ENCODE data around the gene ESRRG. TPM values are rescaled to one million over a fixed set of nuclear protein-coding genes. Genes with fewer than 3 reads are reported as not detected.

ESRRG gene
- total and polyA plus RNA-seq, 4 donors = 0.07 to 0.47 (median 0.20) TPM

GRCh38 chr1:216612291-216612690, 110.9 kb downstream of the ESRRG start:
- H3K9me3 ChIP-seq (ENCODE audit: control insufficient read depth in 4 of 4, low read length in 3 of 4) = no peaks in the 10 kb centered on the region
- TF ChIP-seq FOXA1 (IDR thresholded peaks at IDR 0.05) (no peak), FOXA2 (IDR thresholded peaks at IDR 0.05) (no peak), GABPA (IDR thresholded peaks at IDR 0.05 in 1 of 2, conservative IDR thresholded peaks at IDR 0.05 in 1 of 2) (no peak)
- DNase-seq (ENCODE audit: low spot score) = no peak
- H3K9ac ChIP-seq (ENCODE audit: low read depth in 1 of 2, low read length in 2 of 2) = no peak overlapping the region
- H3K27ac ChIP-seq (ENCODE audit: low read depth in 1 of 2, low read length in 2 of 2) = no peak overlapping the region
- 71% methylated on average over 2 of the region's 2 CpGs for WGBS
- H3K4me3 ChIP-seq (ENCODE audit: low read depth in 1 of 3, low read length in 3 of 3) = no peak overlapping the region
- H3K27me3 ChIP-seq (ENCODE audit: control insufficient read depth in 4 of 4, insufficient read depth in 4 of 4, low read length in 3 of 4) = no peaks in the 10 kb centered on the region
- H3K36me3 ChIP-seq (ENCODE audit: control insufficient read depth in 4 of 4, insufficient read depth in 3 of 4, low read depth in 1 of 4, low read length in 3 of 4) = no peaks in the 10 kb centered on the region
- H3K4me1 ChIP-seq (ENCODE audit: control insufficient read depth in 4 of 4, insufficient read depth in 4 of 4, low read length in 3 of 4) = no peaks in the 10 kb centered on the region

GRCh38 chr1:216607067-216607697, 116.0 kb downstream of the ESRRG start:
- H3K9me3 ChIP-seq (ENCODE audit: control insufficient read depth in 4 of 4, low read length in 3 of 4) = no peaks in the 10 kb centered on the region
- WGBS = 64% methylated on average over 5 of the region's 5 CpGs
- no peak for TF ChIP-seq ATF3 (IDR thresholded peaks at IDR 0.05)
- no peak for TF ChIP-seq GABPA (IDR thresholded peaks at IDR 0.05 in 1 of 2, conservative IDR thresholded peaks at IDR 0.05 in 1 of 2)
- no peak for TF ChIP-seq MAX (IDR thresholded peaks at IDR 0.05)
- TF ChIP-seq EGR1 (IDR thresholded peaks at IDR 0.05; ENCODE audit: low read depth in 2 of 2) = no peak
- TF ChIP-seq JUND (IDR thresholded peaks at IDR 0.05) = no peak

GRCh38 chr1:216606047-216606637, 117.1 kb downstream of the ESRRG start:
- H3K9me3 ChIP-seq (ENCODE audit: control insufficient read depth in 4 of 4, low read length in 3 of 4) = no peaks in the 10 kb centered on the region
- H3K9ac ChIP-seq (ENCODE audit: low read depth in 1 of 2, low read length in 2 of 2) = no peak overlapping the region
- no peaks in the 10 kb centered on the region for H3K27me3 ChIP-seq (ENCODE audit: control insufficient read depth in 4 of 4, insufficient read depth in 4 of 4, low read length in 3 of 4)

More at GRCh38 chr1:216607067-216607697, 116.0 kb downstream of the ESRRG start:
- no peaks in the 10 kb centered on the region for H3K27me3 ChIP-seq (ENCODE audit: control insufficient read depth in 4 of 4, insufficient read depth in 4 of 4, low read length in 3 of 4)
- H3K36me3 ChIP-seq (ENCODE audit: control insufficient read depth in 4 of 4, insufficient read depth in 3 of 4, low read depth in 1 of 4, low read length in 3 of 4) = no peaks in the 10 kb centered on the region
- no peaks in the 10 kb centered on the region for H3K4me1 ChIP-seq (ENCODE audit: control insufficient read depth in 4 of 4, insufficient read depth in 4 of 4, low read length in 3 of 4)
- H3K4me3 ChIP-seq (ENCODE audit: low read depth in 1 of 3, low read length in 3 of 3) = no peak overlapping the region
- no peak for DNase-seq (ENCODE audit: low spot score)
- no peak overlapping the region for H3K27ac ChIP-seq (ENCODE audit: low read depth in 1 of 2, low read length in 2 of 2)
- no peak overlapping the region for H3K9ac ChIP-seq (ENCODE audit: low read depth in 1 of 2, low read length in 2 of 2)

GRCh38 chr1:216604771-216605170, 118.5 kb downstream of the ESRRG start:
- no peak for DNase-seq (ENCODE audit: low spot score)
- no peaks in the 10 kb centered on the region for H3K27me3 ChIP-seq (ENCODE audit: control insufficient read depth in 4 of 4, insufficient read depth in 4 of 4, low read length in 3 of 4)
- H3K9ac ChIP-seq (ENCODE audit: low read depth in 1 of 2, low read length in 2 of 2) = no peak overlapping the region
- TF ChIP-seq SP1 (IDR thresholded peaks at IDR 0.05) = no peak
- no peak for TF ChIP-seq JUND (IDR thresholded peaks at IDR 0.05)
- TF ChIP-seq RAD21 (IDR thresholded peaks at IDR 0.05) = no peak
- no peak for TF ChIP-seq TAF1 (conservative IDR thresholded peaks at IDR 0.05)
- no peak for TF ChIP-seq RXRA (IDR thresholded peaks at IDR 0.05)
- no peak for TF ChIP-seq HNF4G (IDR thresholded peaks at IDR 0.05)
- no peak for TF ChIP-seq FOXA1 (IDR thresholded peaks at IDR 0.05)
- no peak for TF ChIP-seq REST (IDR thresholded peaks at IDR 0.05)
- TF ChIP-seq FOXA2 (IDR thresholded peaks at IDR 0.05) = no peak
- no peak for TF ChIP-seq EGR1 (IDR thresholded peaks at IDR 0.05; ENCODE audit: low read depth in 2 of 2)
- TF ChIP-seq ATF3 (IDR thresholded peaks at IDR 0.05) = no peak
- no peak for TF ChIP-seq HNF4A (conservative IDR thresholded peaks at IDR 0.05)
- no peak for TF ChIP-seq CTCF (IDR thresholded peaks at IDR 0.05; ENCODE audit: low read depth, low read length, missing input control)
- TF ChIP-seq NR2F2 (IDR thresholded peaks at IDR 0.05) = no peak
- TF ChIP-seq GABPA (IDR thresholded peaks at IDR 0.05 in 1 of 2, conservative IDR thresholded peaks at IDR 0.05 in 1 of 2) = no peak

More at GRCh38 chr1:216606047-216606637, 117.1 kb downstream of the ESRRG start:
- Histone ChIP-seq H3K27ac (ENCODE audit: low read depth in 1 of 2, low read length in 2 of 2) (no peak overlapping the region), H3K4me1 (ENCODE audit: control insufficient read depth in 4 of 4, insufficient read depth in 4 of 4, low read length in 3 of 4) (peaks cover 0 to 6% (median 0%) of the 10 kb centered on the region in 4 donors), H3K36me3 (ENCODE audit: control insufficient read depth in 4 of 4, insufficient read depth in 3 of 4, low read depth in 1 of 4, low read length in 3 of 4) (no peaks in the 10 kb centered on the region), H3K4me3 (ENCODE audit: low read depth in 1 of 3, low read length in 3 of 3) (no peak overlapping the region)
- TF ChIP-seq HNF4A (conservative IDR thresholded peaks at IDR 0.05) (no peak), NR2F2 (IDR thresholded peaks at IDR 0.05) (no peak)
- no peak for DNase-seq (ENCODE audit: low spot score)
- 59% methylated on average over 4 of the region's 4 CpGs for WGBS

More at GRCh38 chr1:216604771-216605170, 118.5 kb downstream of the ESRRG start:
- Histone ChIP-seq H3K4me1 (ENCODE audit: control insufficient read depth in 4 of 4, insufficient read depth in 4 of 4, low read length in 3 of 4) (peaks cover 0 to 6% (median 0%) of the 10 kb centered on the region in 4 donors), H3K27ac (ENCODE audit: low read depth in 1 of 2, low read length in 2 of 2) (no peak overlapping the region), H3K36me3 (ENCODE audit: control insufficient read depth in 4 of 4, insufficient read depth in 3 of 4, low read depth in 1 of 4, low read length in 3 of 4) (no peaks in the 10 kb centered on the region), H3K9me3 (ENCODE audit: control insufficient read depth in 4 of 4, low read length in 3 of 4) (no peaks in the 10 kb centered on the region), H3K4me3 (ENCODE audit: low read depth in 1 of 3, low read length in 3 of 3) (no peak overlapping the region)
- 85% methylated on average over 1 of the region's 1 CpG for WGBS
